RWPE1 (cell line): ENCODE results near the gene TBX5.

ENCODE experiments used
- CTCF ChIA-PET: fragments of 350-600 bp; sonication (Branson Sonifier 250); formaldehyde crosslinking; extraction: SDS; loops from one replicate; lab custom pipeline; 2021; lab: Yijun Ruan, JAX
- POLR2A ChIA-PET: fragments of 400-600 bp; formaldehyde crosslinking; extraction: SDS; loops from one replicate; lab custom pipeline; 2020; ENCODE audit warnings: antibody characterized with exemption; ENCODE audit not compliant: low non-redundant PET; lab: Yijun Ruan, JAX
- DNase-seq: peaks from one replicate; pipeline ENCODE4 v3.0.0; 2012; ENCODE audit warnings: low spot score
- H3K27ac ChIP-seq: fragments of 450-650 bp; 2 replicates; pipeline ENCODE4 v1.5.1; 2017
- CTCF ChIP-seq: fragments of 450-650 bp; conservative IDR thresholded peaks from 2 replicates; pipeline ENCODE4 v1.5.1; 2017; ENCODE audit warnings: low read depth, mild to moderate bottlenecking

The TBX5 gene

DNA sequence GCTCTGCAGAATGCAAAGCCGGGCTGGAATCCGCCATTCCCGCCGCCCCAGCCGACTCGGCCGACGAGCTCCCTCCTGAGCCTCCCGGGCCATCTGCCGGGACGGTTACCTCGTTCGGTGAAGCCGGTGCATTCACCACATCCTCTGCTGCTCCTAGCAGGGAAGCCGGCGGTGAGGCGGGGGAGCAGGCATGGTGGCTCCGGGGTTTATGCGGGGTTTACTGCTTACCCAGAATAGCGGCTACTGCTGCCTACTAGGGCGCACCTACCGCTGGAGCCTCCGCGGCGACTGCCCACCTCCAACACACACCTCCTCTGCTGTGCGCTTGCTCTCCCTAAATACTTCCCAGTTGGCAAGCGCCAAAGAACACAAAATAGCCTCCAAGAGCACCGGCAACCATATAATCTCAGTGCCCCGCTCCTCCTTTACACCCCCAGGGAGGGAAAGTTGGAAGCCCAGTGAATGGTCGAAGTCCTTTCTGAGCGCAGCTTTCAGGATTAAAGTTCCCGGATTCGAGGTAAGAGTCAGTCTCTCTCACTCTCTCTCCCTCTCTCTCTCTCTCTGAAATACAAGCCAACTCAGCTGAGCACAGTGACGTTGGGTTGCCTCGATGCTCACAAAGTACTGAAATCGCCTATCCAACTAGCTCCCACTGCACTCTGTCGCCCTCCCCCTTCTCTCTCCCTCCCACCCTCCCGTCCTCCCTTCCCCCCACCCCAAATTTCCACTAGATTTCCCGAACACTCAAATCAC is at the start of gene TBX5:
TBX5 (minus strand) TSS at position 626 of the 753 bp plus-strand sequence. CDS start 2,246 bp downstream, outside the sequence.
- ChIA-PET CTCF (interaction anchor here (0.6 kb wide), 2 partner anchors 21 to 1552 kb away, joined by 3 to 5 read pairs; no protein-coding TSS in a partner anchor), POLR2A (no interaction called here)

DNA sequence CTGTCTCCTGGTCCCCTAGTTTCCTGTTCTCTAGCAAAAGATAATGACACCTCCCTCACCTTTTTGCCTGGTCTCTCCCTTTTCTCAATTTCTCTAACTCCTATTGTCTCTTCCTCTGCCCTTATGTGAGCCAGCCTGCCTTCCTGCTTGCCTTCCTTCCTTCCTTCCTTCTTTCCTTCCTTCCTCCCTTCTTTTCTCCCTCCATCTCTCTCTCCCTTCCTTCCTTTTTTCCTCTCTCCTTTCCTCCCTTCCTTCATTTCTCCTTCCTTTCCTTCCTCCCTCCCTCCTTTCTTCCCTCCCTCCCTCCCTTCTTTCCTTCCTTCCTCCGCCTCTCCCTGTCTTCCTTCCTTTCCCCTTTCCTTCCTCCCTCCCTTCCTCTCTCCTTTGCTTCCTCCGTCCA is 45.7 kb upstream of the TBX5 start:
- H3K27ac ChIP-seq: no peak overlapping the region
- no peak for TF ChIP-seq CTCF
- ChIA-PET CTCF (interaction anchor here (0.5 to 0.6 kb wide), 2 partner anchors 85 to 974 kb away, joined by 3 read pairs; no protein-coding TSS in a partner anchor), POLR2A (no interaction called here)
- no peak for DNase-seq

More for the DNA sequence above, at the start of gene TBX5:
- DNase-seq: no peak
- no peak within 1 kb of the TSS for H3K27ac ChIP-seq
- no peak for TF ChIP-seq CTCF

- no peak overlapping the region for H3K27ac ChIP-seq
- ChIA-PET CTCF (no interaction called here), POLR2A (no interaction called here)
- TF ChIP-seq CTCF: no peak
- DNase-seq: no peak
Observed at GRCh38 chr12:114450515-114451300, 44.8 kb upstream of the TBX5 start.

GRCh38 chr12:114450019-114450418 is 44.1 kb upstream of the TBX5 start:
- no peak for DNase-seq
- POLR2A ChIA-PET: no interaction called here
- TF ChIP-seq CTCF: no peak
- no peak overlapping the region for H3K27ac ChIP-seq
- CTCF ChIA-PET: no interaction called here

GRCh38 chr12:114448618-114448933 is 42.6 kb upstream of the TBX5 start:
- H3K27ac ChIP-seq: no peak overlapping the region
- ChIA-PET POLR2A (no interaction called here), CTCF (interaction anchor here (0.8 kb wide), 1 partner anchor 738 kb away, joined by 3 read pairs; no protein-coding TSS in a partner anchor)
- TF ChIP-seq CTCF: no peak
- no peak for DNase-seq

GRCh38 chr12:114447799-114448617 is 42.1 kb upstream of the TBX5 start:
- no peak for TF ChIP-seq CTCF
- ChIA-PET POLR2A (no interaction called here), CTCF (interaction anchor here (0.7 kb wide), 1 partner anchor 175 kb away, joined by 3 read pairs; no protein-coding TSS in a partner anchor)
- H3K27ac ChIP-seq: no peak overlapping the region
- no peak for DNase-seq
